SK-N-SH (cell line): ENCODE results near the gene SETD5. TPM values are rescaled to one million over a fixed set of nuclear protein-coding genes. Genes with fewer than 3 reads are reported as not detected.

Source experiments
- CTCF ChIA-PET: fragments of 300-600, 350-600 bp; formaldehyde crosslinking; extraction: SDS; loops from one replicate; lab custom pipeline; 2021; lab: Yijun Ruan, JAX
- POLR2A ChIA-PET: fragments of 350-600 bp; sonication (Branson Sonifier 250); formaldehyde crosslinking; extraction: SDS; loops from one replicate; lab custom pipeline; 2020; ENCODE audit warnings: antibody characterized with exemption, inconsistent platforms; lab: Yijun Ruan, JAX
- DNase-seq: peaks from one replicate; pipeline ENCODE4 v3.0.0; 2012
- H2AFZ ChIP-seq: fragments of 200-600 bp; sonication (generic); 2 replicates; pipeline ENCODE4 v1.8.1; 2016; ENCODE audit warnings: antibody characterized with exemption, mild to moderate bottlenecking, low read depth
- H3F3A ChIP-seq: fragments of 200-600 bp; sonication (generic); replicated peaks from 2 replicates; pipeline ENCODE3; 2016; ENCODE audit warnings: antibody characterized with exemption, mild to moderate bottlenecking; ENCODE audit not compliant: insufficient read depth
- H3K27ac ChIP-seq, 2 experiments: fragments of 200-500 bp in 1 of 2; fragments of 200-600 bp in 1 of 2; sonication (Bioruptor generic) in 1 of 2; sonication (generic), shearing (Covaris generic) in 1 of 2; 2 replicates each; pipeline versions ENCODE4 v1.5.1 to v1.6.1; 2014 to 2016; ENCODE audit warnings: low read depth in 2 of 2, inconsistent platforms in 1 of 2, low read length in 1 of 2, mild to moderate bottlenecking in 1 of 2, mixed read lengths in 1 of 2
- H3K27me3 ChIP-seq: fragments of 200-600 bp; sonication (generic), shearing (Covaris generic); 2 replicates; pipeline ENCODE4 v1.6.1; 2016; ENCODE audit warnings: mixed run types; ENCODE audit not compliant: insufficient read depth
- H3K36me3 ChIP-seq, 2 experiments: fragments of 200-500 bp in 1 of 2; fragments of 200-600 bp in 1 of 2; sonication (Bioruptor generic) in 1 of 2; sonication (generic) in 1 of 2; replicated peaks in 1 of 2; 2 replicates each; pipeline versions ENCODE3 to v1.5.1; 2014 to 2016; ENCODE audit warnings: low read length in 1 of 2, mild to moderate bottlenecking in 1 of 2; ENCODE audit not compliant: insufficient read depth in 2 of 2, control insufficient read depth in 1 of 2
- H3K4me1 ChIP-seq, 2 experiments: fragments of 200-500 bp in 1 of 2; fragments of 200-600 bp in 1 of 2; sonication (Bioruptor generic) in 1 of 2; sonication (generic), shearing (Covaris generic) in 1 of 2; 2 replicates each; pipeline versions ENCODE4 v1.5.1 to v1.6.1; 2014 to 2016; ENCODE audit warnings: low read depth in 1 of 2, low read length in 1 of 2, mixed run types in 1 of 2; ENCODE audit not compliant: insufficient read depth in 2 of 2, control insufficient read depth in 1 of 2
- H3K4me2 ChIP-seq: fragments of 200-600 bp; sonication (generic), shearing (Covaris generic); 2 replicates; pipeline ENCODE4 v1.6.1; 2017; ENCODE audit warnings: mixed run types
- H3K4me3 ChIP-seq, 2 experiments: fragments of 200-500 bp in 1 of 2; fragments of 200-600 bp in 1 of 2; sonication (Bioruptor generic) in 1 of 2; sonication (generic), shearing (Covaris generic) in 1 of 2; 2 replicates each; pipeline versions ENCODE4 v1.5.1 to v1.8.1; 2014 to 2016; ENCODE audit warnings: low read depth in 2 of 2, inconsistent platforms in 1 of 2, low read length in 1 of 2, mild to moderate bottlenecking in 1 of 2, mixed read lengths in 1 of 2, moderate library complexity in 1 of 2
- H3K79me2 ChIP-seq: fragments of 200-600 bp; sonication (generic); 2 replicates; pipeline ENCODE4 v1.8.1; 2017; ENCODE audit warnings: mild to moderate bottlenecking; ENCODE audit not compliant: insufficient read depth
- H3K9ac ChIP-seq: fragments of 200-600 bp; sonication (generic); 2 replicates; pipeline ENCODE4 v1.6.1; 2017; ENCODE audit warnings: mixed run types
- H3K9me2 ChIP-seq: fragments of 200-600 bp; sonication (generic); 2 replicates; pipeline ENCODE4 v1.6.1; 2017; ENCODE audit warnings: mixed run types
- H3K9me3 ChIP-seq: fragments of 200-600 bp; sonication (generic); 2 replicates; pipeline ENCODE4 v1.6.1; 2017; ENCODE audit warnings: mixed run types, mild to moderate bottlenecking, moderate library complexity
- H4K20me1 ChIP-seq: fragments of 200-600 bp; sonication (generic); 2 replicates; pipeline ENCODE4 v1.6.1; 2017; ENCODE audit warnings: mild to moderate bottlenecking, mixed run types; ENCODE audit not compliant: insufficient read depth
- ELF1 ChIP-seq: IDR thresholded peaks from 2 replicates; pipeline ENCODE4 v1.4.0; 2012
- EP300 ChIP-seq, 2 experiments: IDR thresholded peaks; 2 replicates each; pipeline versions ENCODE4 v1.4.0 to v1.6.1; 2012; ENCODE audit warnings: borderline replicate concordance in 1 of 2, low read depth in 1 of 2, low read length in 1 of 2
- FOSL2 ChIP-seq: IDR thresholded peaks from 2 replicates; pipeline ENCODE4 v1.4.0; 2012; ENCODE audit warnings: low read depth, mild to moderate bottlenecking, moderate library complexity, borderline replicate concordance
- FOXJ3 ChIP-seq: sonication (generic); formaldehyde crosslinking; IDR thresholded peaks from 2 replicates; pipeline ENCODE4 v1.5.1; 2020; ENCODE audit warnings: mild to moderate bottlenecking, missing genetic modification reagents
- FOXM1 ChIP-seq: IDR thresholded peaks from 2 replicates; pipeline ENCODE4 v1.4.0; 2012; ENCODE audit warnings: low read depth, mild to moderate bottlenecking
- GABPA ChIP-seq: IDR thresholded peaks from 2 replicates; pipeline ENCODE4 v1.4.0; 2012; ENCODE audit warnings: low read depth, mild to moderate bottlenecking
- JUND ChIP-seq: IDR thresholded peaks from 2 replicates; pipeline ENCODE4 v1.4.0; 2012
- MEF2A ChIP-seq: IDR thresholded peaks from 2 replicates; pipeline ENCODE4 v1.4.0; 2012; ENCODE audit warnings: low read depth, borderline replicate concordance
- NFIC ChIP-seq: IDR thresholded peaks from 2 replicates; pipeline ENCODE4 v1.4.0; 2012; ENCODE audit warnings: borderline replicate concordance
- NRF1 ChIP-seq: IDR thresholded peaks from 2 replicates; pipeline ENCODE4 v1.6.1; 2012; ENCODE audit warnings: low read depth, mild to moderate bottlenecking, low read length
- RAD21 ChIP-seq: IDR thresholded peaks from 2 replicates; pipeline ENCODE4 v1.6.1; 2012; ENCODE audit warnings: mild to moderate bottlenecking, low read length
- RCOR1 ChIP-seq: fragments of 150-350 bp; IDR thresholded peaks from 2 replicates; pipeline ENCODE4 v1.6.1; 2017; ENCODE audit warnings: antibody characterized with exemption, low read length
- RFX5 ChIP-seq: IDR thresholded peaks from 2 replicates; pipeline ENCODE4 v1.6.1; 2012; ENCODE audit warnings: mild to moderate bottlenecking, improper control_type of control experiment, low read length
- SIN3A ChIP-seq: IDR thresholded peaks from 2 replicates; pipeline ENCODE4 v1.6.1; 2012; ENCODE audit warnings: low read depth, mild to moderate bottlenecking, low read length, moderate library complexity, borderline replicate concordance
- SMC3 ChIP-seq: IDR thresholded peaks from 2 replicates; pipeline ENCODE4 v1.6.1; 2012; ENCODE audit warnings: low read depth, low read length, improper control_type of control experiment
- TCF12 ChIP-seq: IDR thresholded peaks from 2 replicates; pipeline ENCODE4 v1.4.0; 2012
- TEAD4 ChIP-seq: IDR thresholded peaks from 2 replicates; pipeline ENCODE4 v1.4.0; 2012; ENCODE audit warnings: mild to moderate bottlenecking, borderline replicate concordance; ENCODE audit not compliant: insufficient read depth
- YY1 ChIP-seq: IDR thresholded peaks from 2 replicates; pipeline ENCODE4 v1.4.0; 2012; ENCODE audit warnings: low read depth, mild to moderate bottlenecking
- WGBS: methylation state at CpG from one replicate; pipeline ENCODE4 v1.1.6; 2017; ENCODE audit warnings: low lambda C conversion rate; 5-methylcytosine and 5-hydroxymethylcytosine counted together
- polyA plus RNA-seq, 3 experiments: library from polyadenylated mRNA; depleted of rRNA; stranded (reverse); fragments of >200 nt; gene quantifications; 2 replicates each; pipeline ENCODE4 v1.2.3, GENCODE V29; 2012
- TF ChIP-seq, protein P1 (sequence below): IDR thresholded peaks from 2 replicates; pipeline ENCODE4 v1.4.0; 2012; ENCODE audit warnings: low read depth
- TF ChIP-seq, protein P2 (sequence below): fragments of 150-350 bp; IDR thresholded peaks from 2 replicates; pipeline ENCODE4 v1.6.1; 2017; ENCODE audit warnings: antibody characterized with exemption, low read length, low read depth, borderline replicate concordance
- TF ChIP-seq, protein P3 (sequence below): fragments of 200-600 bp; sonication (generic); IDR thresholded peaks from 2 replicates; pipeline ENCODE4 v1.6.1; 2017; ENCODE audit warnings: antibody characterized with exemption, mild to moderate bottlenecking, moderate library complexity

The SETD5 gene
- polyA plus RNA-seq, 1 of the 3 experiments (the other 2 are of a cell fraction), result 32.3 TPM

DNA sequence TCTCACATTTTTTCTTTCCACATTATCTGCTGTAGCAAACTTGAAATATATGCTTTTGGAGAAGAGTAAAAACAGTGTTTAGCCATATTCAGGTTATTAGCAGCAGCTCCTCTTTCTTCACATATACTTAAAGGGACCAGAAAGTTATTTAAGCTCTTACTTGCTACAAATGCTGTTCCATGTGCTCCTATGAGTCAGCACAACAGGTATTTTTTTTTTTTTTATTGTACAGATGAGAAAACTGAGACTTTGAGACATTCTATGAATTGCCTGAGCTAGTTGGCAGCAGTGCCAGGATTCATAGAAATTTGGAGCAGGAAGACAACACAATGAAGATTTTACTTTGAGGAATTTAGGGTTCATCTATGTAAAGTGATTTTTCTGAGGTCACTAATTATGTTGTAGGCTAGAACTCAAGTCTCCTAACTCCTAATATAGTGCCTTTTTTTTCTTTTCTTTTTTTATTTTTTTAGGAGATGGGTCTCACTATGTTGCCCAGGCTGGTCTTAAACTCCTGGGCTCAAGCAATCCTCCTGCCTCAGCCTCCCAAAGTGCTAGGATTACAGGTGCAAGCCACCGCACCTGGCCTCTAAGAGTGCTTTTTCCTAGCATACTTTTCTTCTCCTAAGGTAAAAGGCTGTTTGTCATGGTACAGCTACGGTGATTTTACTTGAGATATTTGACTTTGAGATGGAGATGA is 23.6 kb downstream of the SETD5 start:
- POLR2A ChIA-PET, result interaction anchor here (1.2 kb wide), 1 partner anchor 24 kb away, joined by 5 read pairs; no protein-coding TSS in a partner anchor
- Histone ChIP-seq H3K4me3 (no peak overlapping the region), H3K79me2 (peaks cover 95% of the 10 kb centered on the region), H3K27ac (peak overlapping the region; percentile 99 to 100), H3K9me3 (no peaks in the 10 kb centered on the region), H3K9ac (no peak overlapping the region), H3K4me1 (peaks cover 31 to 54% of the 10 kb centered on the region in 2 experiments), H2AFZ (no peak overlapping the region)
- CTCF ChIA-PET, result interaction anchor here (0.6 to 5.0 kb wide), 4 partner anchors 11 to 433 kb away, joined by 3 to 26 read pairs (median 4); no protein-coding TSS in a partner anchor
- TF ChIP-seq FOSL2 (peak; percentile 74), FOXJ3 (no peak), ELF1 (no peak), TCF12 (peak; percentile 19; the same call in 1 of the 2 replicates), JUND (peak; percentile 60), TEAD4 (no peak), SIN3A (no peak), FOXM1 (no peak), NFIC (peak; percentile 19; the same call in 1 of the 2 replicates)
- TF ChIP-seq, protein P1, sequence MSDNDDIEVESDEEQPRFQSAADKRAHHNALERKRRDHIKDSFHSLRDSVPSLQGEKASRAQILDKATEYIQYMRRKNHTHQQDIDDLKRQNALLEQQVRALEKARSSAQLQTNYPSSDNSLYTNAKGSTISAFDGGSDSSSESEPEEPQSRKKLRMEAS, result peak; percentile 70
- TF ChIP-seq, all 33 proteins: peak for 5
- no peaks in the 10 kb centered on the region for H3K9me2 ChIP-seq
- H3K36me3 ChIP-seq, result peaks cover 21 to 28% of the 10 kb centered on the region in 2 experiments
- 82% methylated on average over 2 of the region's 2 CpGs for WGBS
- DNase-seq, result no peak
- peaks cover 75% of the 10 kb centered on the region for H4K20me1 ChIP-seq
- H3F3A ChIP-seq, result peaks cover 59% of the 10 kb centered on the region
- no peaks in the 10 kb centered on the region for H3K27me3 ChIP-seq
- H3K4me2 ChIP-seq, result peak overlapping the region; percentile 5; the same call in 1 of the 2 replicates

DNA sequence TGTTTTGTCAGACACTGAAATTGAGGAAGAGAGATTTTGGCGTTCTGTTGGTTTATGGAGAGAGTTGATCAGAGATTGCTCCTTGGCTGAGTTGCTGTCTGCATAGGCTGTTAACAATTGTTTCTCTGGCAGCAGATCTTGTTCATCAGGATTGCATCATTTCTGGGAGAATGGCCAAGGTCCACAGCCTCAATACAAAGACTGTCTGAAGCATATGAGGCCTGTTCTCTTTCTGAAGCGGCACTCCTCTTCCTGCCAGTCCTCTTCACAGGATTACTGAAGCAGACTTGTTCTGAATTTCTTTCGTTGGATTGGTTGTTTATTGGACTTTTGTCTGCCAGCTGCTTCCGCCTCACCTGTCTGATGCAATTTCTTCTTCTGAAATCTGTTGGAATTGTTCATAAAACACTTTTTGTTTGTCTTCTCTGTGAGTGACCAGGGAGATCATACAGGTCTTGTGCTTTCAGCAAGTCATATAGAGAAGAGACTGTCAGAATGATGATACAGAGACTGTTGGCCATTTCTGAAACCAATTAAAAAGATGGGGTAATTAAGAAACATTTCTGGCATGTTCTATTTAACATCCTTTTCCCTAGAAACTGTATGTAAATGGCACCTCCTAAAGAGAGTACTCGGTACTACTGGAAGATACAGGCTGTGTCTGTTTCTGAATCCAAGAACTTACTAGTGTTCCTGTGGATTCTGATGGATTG is 25.5 kb downstream of the SETD5 start:
- H3F3A ChIP-seq, result peaks cover 59% of the 10 kb centered on the region
- H3K9me2 ChIP-seq, result no peaks in the 10 kb centered on the region
- peak overlapping the region; percentile 80 for H3K4me2 ChIP-seq
- peak overlapping the region; percentile 10 to 45; a peak in 1 of 4 replicates for H3K4me3 ChIP-seq
- peaks cover 22 to 38% of the 10 kb centered on the region in 2 experiments for H3K36me3 ChIP-seq
- H2AFZ ChIP-seq, result 0 out of 2 replicates have a peak overlapping the region, but pooled peaks have one; percentile 28
- ChIA-PET CTCF (interaction anchor here (0.7 to 5.0 kb wide), 7 partner anchors 12 to 83 kb away, joined by 3 to 26 read pairs (median 4); no protein-coding TSS in a partner anchor), POLR2A (interaction anchor here (2.2 kb wide), 1 partner anchor 26 kb away, joined by 11 read pairs; the partner anchor contains the start of gene SETD5)
- H3K4me1 ChIP-seq, result peaks cover 31 to 61% of the 10 kb centered on the region in 2 experiments
- no peaks in the 10 kb centered on the region for H3K27me3 ChIP-seq
- H3K9ac ChIP-seq, result peak overlapping the region; percentile 84
- peaks cover 95% of the 10 kb centered on the region for H3K79me2 ChIP-seq
- 3% methylated on average over 5 of the region's 5 CpGs for WGBS
- peak; percentile 74 for DNase-seq
- H3K27ac ChIP-seq, result peak overlapping the region; percentile 99 to 100
- peaks cover 67% of the 10 kb centered on the region for H4K20me1 ChIP-seq
- H3K9me3 ChIP-seq, result no peaks in the 10 kb centered on the region
- TF ChIP-seq JUND (peak; percentile 67), FOXJ3 (peak; percentile 85), ELF1 (0 out of 2 replicates have a peak, but pooled peaks have one; percentile 15), EP300 (IDR thresholded peaks at IDR 0.05; ENCODE audit: borderline replicate concordance in 1 of 2, low read depth in 1 of 2, low read length in 1 of 2) (peak; percentile 53 to 72; a peak in 3 of 4 replicates), NRF1 (no peak), SMC3 (peak; percentile 42), YY1 (no peak; the same call in 1 of the 2 replicates), RCOR1 (peak; percentile 58), RAD21 (peak; percentile 72), GABPA (no peak), RFX5 (no peak), MEF2A (no peak)
- TF ChIP-seq, protein P2, sequence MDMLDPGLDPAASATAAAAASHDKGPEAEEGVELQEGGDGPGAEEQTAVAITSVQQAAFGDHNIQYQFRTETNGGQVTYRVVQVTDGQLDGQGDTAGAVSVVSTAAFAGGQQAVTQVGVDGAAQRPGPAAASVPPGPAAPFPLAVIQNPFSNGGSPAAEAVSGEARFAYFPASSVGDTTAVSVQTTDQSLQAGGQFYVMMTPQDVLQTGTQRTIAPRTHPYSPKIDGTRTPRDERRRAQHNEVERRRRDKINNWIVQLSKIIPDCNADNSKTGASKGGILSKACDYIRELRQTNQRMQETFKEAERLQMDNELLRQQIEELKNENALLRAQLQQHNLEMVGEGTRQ, result no peak
- TF ChIP-seq, protein P3, sequence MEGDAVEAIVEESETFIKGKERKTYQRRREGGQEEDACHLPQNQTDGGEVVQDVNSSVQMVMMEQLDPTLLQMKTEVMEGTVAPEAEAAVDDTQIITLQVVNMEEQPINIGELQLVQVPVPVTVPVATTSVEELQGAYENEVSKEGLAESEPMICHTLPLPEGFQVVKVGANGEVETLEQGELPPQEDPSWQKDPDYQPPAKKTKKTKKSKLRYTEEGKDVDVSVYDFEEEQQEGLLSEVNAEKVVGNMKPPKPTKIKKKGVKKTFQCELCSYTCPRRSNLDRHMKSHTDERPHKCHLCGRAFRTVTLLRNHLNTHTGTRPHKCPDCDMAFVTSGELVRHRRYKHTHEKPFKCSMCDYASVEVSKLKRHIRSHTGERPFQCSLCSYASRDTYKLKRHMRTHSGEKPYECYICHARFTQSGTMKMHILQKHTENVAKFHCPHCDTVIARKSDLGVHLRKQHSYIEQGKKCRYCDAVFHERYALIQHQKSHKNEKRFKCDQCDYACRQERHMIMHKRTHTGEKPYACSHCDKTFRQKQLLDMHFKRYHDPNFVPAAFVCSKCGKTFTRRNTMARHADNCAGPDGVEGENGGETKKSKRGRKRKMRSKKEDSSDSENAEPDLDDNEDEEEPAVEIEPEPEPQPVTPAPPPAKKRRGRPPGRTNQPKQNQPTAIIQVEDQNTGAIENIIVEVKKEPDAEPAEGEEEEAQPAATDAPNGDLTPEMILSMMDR, result peak; percentile 77
